Smooth muscle cell (in vitro differentiated cells): ENCODE results near the gene MYCBP2. TPM values are rescaled to one million over a fixed set of nuclear protein-coding genes. Genes with fewer than 3 reads are reported as not detected.

Experiments used
- DNase-seq: peaks from one replicate; lab custom pipeline; 2025; ENCODE audit not compliant: unreplicated experiment; lab: John Stamatoyannopoulos, UW
- H2AFZ ChIP-seq: fragments of 200-600 bp; sonication (generic); 2 replicates; pipeline ENCODE4 v1.6.0; 2016; ENCODE audit warnings: antibody characterized with exemption, low read depth, mild to moderate bottlenecking
- H3F3A ChIP-seq: fragments of 200-600 bp; sonication (generic); 2 replicates; pipeline ENCODE4 v1.6.0; 2017; ENCODE audit warnings: antibody characterized with exemption, low read depth
- H3K27ac ChIP-seq: fragments of 200-600 bp; sonication (generic); 2 replicates; pipeline ENCODE4 v1.5.1; 2016; ENCODE audit warnings: low read depth, mild to moderate bottlenecking
- H3K27me3 ChIP-seq: fragments of 200-600 bp; sonication (generic); 2 replicates; pipeline ENCODE4 v1.6.1; 2016; ENCODE audit warnings: low read depth, mild to moderate bottlenecking
- H3K36me3 ChIP-seq: fragments of 200-600 bp; sonication (generic); 2 replicates; pipeline ENCODE4 v1.5.1; 2016; ENCODE audit warnings: low read depth
- H3K4me1 ChIP-seq: fragments of 200-600 bp; sonication (generic); 2 replicates; pipeline ENCODE4 v1.5.1; 2016; ENCODE audit warnings: low read depth
- H3K4me2 ChIP-seq: fragments of 200-600 bp; sonication (generic); 2 replicates; pipeline ENCODE4 v1.6.0; 2016; ENCODE audit warnings: mild to moderate bottlenecking
- H3K4me3 ChIP-seq: fragments of 200-600 bp; sonication (generic); 2 replicates; pipeline ENCODE4 v1.5.1; 2016; ENCODE audit warnings: mild to moderate bottlenecking
- H3K79me2 ChIP-seq: fragments of 200-600 bp; sonication (generic); 2 replicates; pipeline ENCODE4 v1.6.0; 2016; ENCODE audit warnings: low read depth, mild to moderate bottlenecking
- H3K9ac ChIP-seq: fragments of 200-600 bp; sonication (generic); 2 replicates; pipeline ENCODE4 v1.6.0; 2016; ENCODE audit warnings: low read depth
- H3K9me3 ChIP-seq: fragments of 200-600 bp; sonication (generic); replicated peaks from 2 replicates; pipeline ENCODE4 v1.5.1; 2016; ENCODE audit warnings: low read depth
- H4K20me1 ChIP-seq: fragments of 200-600 bp; sonication (generic); 2 replicates; pipeline ENCODE4 v1.6.0; 2016; ENCODE audit warnings: low read depth
- WGBS: methylation state at CpG from one replicate; pipeline ENCODE4 v1.1.7; 2016; ENCODE audit warnings: low lambda C conversion rate; 5-methylcytosine and 5-hydroxymethylcytosine counted together
- polyA plus RNA-seq: library from polyadenylated mRNA; unstranded; fragments of >200 nt; fragmentation: Nextera tagmentation; extraction: Ambion mirVana; gene quantifications from 2 replicates; pipeline ENCODE4 v1.2.1, GENCODE V29; 2016
- total RNA-seq: library from RNA; depleted of rRNA; stranded (reverse); fragments of >200 nt; gene quantifications from 2 replicates; pipeline ENCODE4 v1.2.3, GENCODE V29; 2014
- TF ChIP-seq, protein P1 (sequence below): fragments of 200-600 bp; sonication (generic); IDR thresholded peaks from 2 replicates; pipeline ENCODE4 v1.5.1; 2017; ENCODE audit warnings: borderline replicate concordance, mild to moderate bottlenecking, antibody characterized with exemption; ENCODE audit not compliant: insufficient read depth, poor library complexity, severe bottlenecking

MYCBP2 gene
- total and polyA plus RNA-seq, 2 experiments from 2014 or later = 20.1 to 61.0 TPM

DNA sequence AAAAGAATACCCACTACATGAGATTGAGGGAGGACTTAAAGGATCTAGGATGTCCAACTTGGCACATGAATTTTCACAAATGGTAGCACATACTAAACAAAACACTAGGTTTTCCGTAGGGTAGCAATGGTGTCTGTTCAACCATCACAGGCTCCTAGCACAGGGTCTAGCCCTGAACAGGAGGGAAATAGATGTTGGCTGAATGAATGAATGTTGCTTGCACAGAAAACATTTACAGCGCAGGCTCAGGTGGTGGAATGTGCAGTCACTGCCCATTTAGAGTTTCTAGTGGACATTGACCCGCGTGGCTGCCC is 1.9 kb upstream of the MYCBP2 start:
- H3K27ac ChIP-seq = peak overlapping the region; percentile 58
- H2AFZ ChIP-seq = peak overlapping the region; percentile 95
- DNase-seq = no peak
- peaks cover 29% of the 10 kb centered on the region for H3K79me2 ChIP-seq
- peak overlapping the region; percentile 82 for H3K4me3 ChIP-seq
- H3K9ac ChIP-seq = no peak overlapping the region
- 7% methylated on average over 4 of the region's 4 CpGs for WGBS
- no peaks in the 10 kb centered on the region for H3K36me3 ChIP-seq
- no peaks in the 10 kb centered on the region for H3F3A ChIP-seq
- peaks cover 26% of the 10 kb centered on the region for H4K20me1 ChIP-seq
- peaks cover 23% of the 10 kb centered on the region for H3K4me1 ChIP-seq
- no peaks in the 10 kb centered on the region for H3K9me3 ChIP-seq
- TF ChIP-seq, protein P1, sequence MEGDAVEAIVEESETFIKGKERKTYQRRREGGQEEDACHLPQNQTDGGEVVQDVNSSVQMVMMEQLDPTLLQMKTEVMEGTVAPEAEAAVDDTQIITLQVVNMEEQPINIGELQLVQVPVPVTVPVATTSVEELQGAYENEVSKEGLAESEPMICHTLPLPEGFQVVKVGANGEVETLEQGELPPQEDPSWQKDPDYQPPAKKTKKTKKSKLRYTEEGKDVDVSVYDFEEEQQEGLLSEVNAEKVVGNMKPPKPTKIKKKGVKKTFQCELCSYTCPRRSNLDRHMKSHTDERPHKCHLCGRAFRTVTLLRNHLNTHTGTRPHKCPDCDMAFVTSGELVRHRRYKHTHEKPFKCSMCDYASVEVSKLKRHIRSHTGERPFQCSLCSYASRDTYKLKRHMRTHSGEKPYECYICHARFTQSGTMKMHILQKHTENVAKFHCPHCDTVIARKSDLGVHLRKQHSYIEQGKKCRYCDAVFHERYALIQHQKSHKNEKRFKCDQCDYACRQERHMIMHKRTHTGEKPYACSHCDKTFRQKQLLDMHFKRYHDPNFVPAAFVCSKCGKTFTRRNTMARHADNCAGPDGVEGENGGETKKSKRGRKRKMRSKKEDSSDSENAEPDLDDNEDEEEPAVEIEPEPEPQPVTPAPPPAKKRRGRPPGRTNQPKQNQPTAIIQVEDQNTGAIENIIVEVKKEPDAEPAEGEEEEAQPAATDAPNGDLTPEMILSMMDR = no peak
- no peaks in the 10 kb centered on the region for H3K27me3 ChIP-seq
- peak overlapping the region; percentile 91 for H3K4me2 ChIP-seq

DNA sequence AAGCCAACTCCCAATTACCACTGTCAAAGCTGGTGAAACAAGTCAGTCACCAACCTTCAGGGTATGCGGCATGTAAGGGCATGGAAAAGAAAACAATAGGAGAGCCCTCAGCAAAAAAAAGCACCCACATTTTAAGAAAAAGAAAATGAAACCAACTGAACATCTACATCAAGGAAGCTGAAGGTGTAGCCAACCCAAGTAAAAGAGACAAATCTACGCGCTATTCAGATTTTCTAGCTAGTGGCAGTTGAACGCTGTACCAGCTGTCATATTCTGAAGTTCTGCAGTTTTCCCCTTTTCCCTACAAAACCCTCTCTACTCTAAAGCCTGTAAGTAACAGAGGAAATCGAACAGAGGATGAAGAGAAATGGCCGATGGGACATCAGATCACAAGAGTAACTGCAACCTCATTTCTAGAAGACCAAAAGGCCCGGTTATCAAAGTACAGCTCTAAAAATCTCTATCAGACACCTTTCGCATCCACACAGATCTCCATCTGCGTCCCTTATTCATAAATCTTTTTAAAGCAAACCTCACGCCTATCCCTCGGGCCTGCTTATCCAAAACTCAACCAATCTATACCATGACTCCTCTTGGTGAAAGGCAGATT is 1.4 kb downstream of the MYCBP2 start:
- TF ChIP-seq, protein P1 = no peak
- H3K79me2 ChIP-seq = peaks cover 62% of the 10 kb centered on the region
- H3K9me3 ChIP-seq = no peaks in the 10 kb centered on the region
- H2AFZ ChIP-seq = peak overlapping the region; percentile 5
- H3K9ac ChIP-seq = peak overlapping the region; percentile 77
- peaks cover 59% of the 10 kb centered on the region for H4K20me1 ChIP-seq
- no peaks in the 10 kb centered on the region for H3K36me3 ChIP-seq
- WGBS = 31% methylated on average over 11 of the region's 11 CpGs
- peaks cover 19% of the 10 kb centered on the region for H3K4me1 ChIP-seq
- no peak overlapping the region for H3K27ac ChIP-seq
- peak overlapping the region; percentile 97 for H3K4me2 ChIP-seq
- H3K4me3 ChIP-seq = peak overlapping the region; percentile 90
- H3F3A ChIP-seq = no peaks in the 10 kb centered on the region
- DNase-seq = no peak
- no peaks in the 10 kb centered on the region for H3K27me3 ChIP-seq

DNA sequence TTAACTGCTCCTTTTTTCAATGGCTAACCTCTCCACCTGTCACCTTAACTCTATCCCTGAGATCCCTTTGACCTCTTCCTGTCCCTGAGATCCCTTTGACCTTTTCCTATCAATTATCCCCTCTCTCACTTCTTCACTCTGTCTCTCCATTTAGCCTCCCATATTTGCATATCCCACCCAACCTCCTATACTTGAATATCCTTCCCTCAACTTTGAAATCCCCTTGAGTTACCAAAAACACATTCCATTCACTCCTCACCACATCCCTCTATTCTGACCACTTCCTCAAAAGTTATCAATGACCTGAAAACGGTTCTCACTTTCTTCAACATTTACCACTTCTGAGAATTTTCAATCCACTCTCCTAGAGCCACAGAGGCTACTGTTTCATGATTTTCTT is 3.0 kb downstream of the MYCBP2 start:
- Histone ChIP-seq H4K20me1 (peaks cover 76% of the 10 kb centered on the region), H3K27me3 (no peaks in the 10 kb centered on the region), H3K4me1 (peaks cover 17% of the 10 kb centered on the region), H3K9ac (no peak overlapping the region), H3K9me3 (no peaks in the 10 kb centered on the region), H3K36me3 (no peaks in the 10 kb centered on the region), H3K4me3 (no peak overlapping the region), H2AFZ (no peak overlapping the region), H3K79me2 (peaks cover 78% of the 10 kb centered on the region), H3K4me2 (peak overlapping the region; percentile 97), H3F3A (no peaks in the 10 kb centered on the region), H3K27ac (no peak overlapping the region)
- TF ChIP-seq, protein P1 = no peak
- DNase-seq = no peak
- 63% methylated on average over 1 of the region's 1 CpG for WGBS

DNA sequence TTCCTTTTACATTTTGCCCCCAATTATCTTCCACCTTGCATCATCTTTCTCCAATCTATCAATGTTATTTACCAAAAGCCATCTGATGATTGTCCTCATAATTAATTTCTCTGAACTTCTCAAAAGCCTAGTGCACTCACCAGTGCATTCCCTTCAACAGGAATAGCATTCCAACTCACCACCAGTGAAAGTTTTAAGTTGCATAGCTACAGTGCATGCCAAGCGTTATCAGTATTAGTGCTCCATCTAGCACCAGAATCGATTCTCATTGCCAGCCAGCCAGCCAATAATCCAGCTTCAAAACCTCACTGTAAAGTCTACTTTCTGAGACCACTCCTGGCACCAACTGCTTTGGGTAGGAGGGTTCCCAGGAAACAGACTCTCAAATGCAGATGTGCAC is 7.4 kb downstream of the MYCBP2 start:
- peaks cover 99% of the 10 kb centered on the region for H4K20me1 ChIP-seq
- no peak overlapping the region for H3K9ac ChIP-seq
- no peak for DNase-seq
- no peak overlapping the region for H2AFZ ChIP-seq
- no peak overlapping the region for H3K27ac ChIP-seq
- no peaks in the 10 kb centered on the region for H3F3A ChIP-seq
- H3K4me3 ChIP-seq = no peak overlapping the region
- no peaks in the 10 kb centered on the region for H3K27me3 ChIP-seq
- H3K36me3 ChIP-seq = no peaks in the 10 kb centered on the region
- TF ChIP-seq, protein P1 = no peak
- H3K4me1 ChIP-seq = peaks cover 4% of the 10 kb centered on the region
- WGBS = 78% methylated on average over 2 of the region's 2 CpGs
- peaks cover 99% of the 10 kb centered on the region for H3K79me2 ChIP-seq
- H3K9me3 ChIP-seq = no peaks in the 10 kb centered on the region
- H3K4me2 ChIP-seq = no peak overlapping the region
